CD1c-positive myeloid dendritic cell (primary cell): ENCODE results near the gene ESR2.
A peak's percentile ranks its signal among the peaks of the same experiment; 100 is the strongest.
"Not testable (repeated sequence)": the region's sequence is repeated elsewhere in the genome, so short reads cannot be mapped to it uniquely, and the experiment has no call there.

Experiments used
- DNase-seq: peaks from one replicate; pipeline ENCODE4 v3.0.0-alpha.2; 2016; ENCODE audit errors: extremely low spot score

The ESR2 gene

GRCh38 chr14:64293976-64294671, at the start of gene ESR2:
ESR2 (minus strand) TSS chr14:64294371; CDS start chr14:64282985, 11,386 bp downstream.
- peak; percentile 5 for DNase-seq

GRCh38 chr14:64340560-64341196, 46.5 kb upstream of the ESR2 start:
- no peak for DNase-seq

DNA sequence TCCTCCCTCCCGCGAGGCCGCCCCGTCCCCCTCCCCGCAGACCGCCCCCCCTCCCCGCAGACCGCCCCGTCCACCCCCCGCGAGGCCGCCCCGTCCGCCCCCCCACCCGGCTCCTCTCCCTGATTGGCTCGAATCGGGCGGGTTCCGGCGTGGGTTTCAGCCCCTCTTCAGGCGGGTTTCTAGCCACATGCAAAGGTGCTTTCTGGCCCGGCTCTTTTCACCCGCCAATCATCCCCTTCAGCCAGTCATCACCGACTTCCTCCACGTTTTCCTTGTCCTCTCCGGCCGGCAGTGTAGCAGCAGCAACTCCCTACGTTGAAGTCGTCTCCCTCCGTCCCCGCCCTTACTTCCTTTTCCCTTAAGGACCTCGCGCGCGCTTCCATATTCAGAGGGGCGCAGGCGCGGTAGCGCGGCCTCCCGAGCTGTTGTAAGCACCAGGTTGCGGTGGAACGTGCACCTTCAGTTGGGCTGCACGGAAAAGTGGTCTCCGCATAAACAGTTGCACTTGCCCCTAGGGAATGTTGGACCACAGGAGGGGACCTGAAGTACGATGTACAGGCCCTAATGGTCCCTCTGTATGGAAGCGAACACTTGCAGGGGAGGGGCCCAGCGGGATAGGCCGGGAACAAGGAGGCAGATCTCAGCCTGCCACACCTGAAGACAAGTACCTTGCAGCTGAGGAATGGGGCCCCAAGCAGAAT, 44.6 kb upstream of the ESR2 start:
- DNase-seq: peak; percentile 94

- DNase-seq: peak; percentile 9
These were observed 43.9 kb upstream of the ESR2 start for GRCh38 chr14:64337888-64338615.

DNA sequence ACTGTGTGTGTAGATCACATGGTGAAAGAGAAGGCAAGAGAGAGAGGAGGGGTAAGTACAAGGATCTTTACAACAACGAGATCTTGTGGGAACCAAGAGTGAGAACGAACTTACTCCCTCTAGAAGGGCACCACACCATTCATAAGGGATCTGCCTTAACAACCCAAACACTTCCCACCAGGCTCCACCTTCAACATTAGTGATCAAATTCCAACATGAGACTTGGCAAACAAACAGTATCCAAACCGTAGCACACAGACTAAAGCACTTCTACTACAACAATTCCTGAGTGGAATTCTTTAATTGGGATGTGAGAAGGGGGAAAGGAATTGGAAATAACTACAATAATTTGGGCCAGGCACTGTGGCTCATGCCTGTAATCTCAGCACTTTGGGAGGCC, 35.0 kb upstream of the ESR2 start:
- no peak for DNase-seq

DNA sequence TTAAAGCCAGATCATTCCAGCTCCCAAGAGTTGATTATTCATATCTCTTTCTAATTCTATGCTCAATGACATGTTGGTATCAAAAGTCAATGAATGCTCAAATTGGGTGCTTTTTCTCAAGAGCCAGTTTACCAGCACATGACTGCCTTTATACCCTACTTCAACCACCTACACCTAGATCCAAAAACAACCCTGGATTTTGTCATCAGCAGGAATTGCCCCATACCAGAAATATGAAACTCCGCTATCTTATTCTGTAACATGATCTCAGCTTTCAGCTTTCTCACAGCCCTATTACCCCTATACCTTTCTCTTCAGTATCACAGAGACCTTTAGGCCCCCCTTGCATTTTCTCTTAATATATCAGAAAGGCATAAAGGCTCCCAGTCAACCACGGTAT, 32.3 kb upstream of the ESR2 start:
- DNase-seq: no peak

GRCh38 chr14:64324895-64325294, 30.7 kb upstream of the ESR2 start:
- no peak for DNase-seq

DNA sequence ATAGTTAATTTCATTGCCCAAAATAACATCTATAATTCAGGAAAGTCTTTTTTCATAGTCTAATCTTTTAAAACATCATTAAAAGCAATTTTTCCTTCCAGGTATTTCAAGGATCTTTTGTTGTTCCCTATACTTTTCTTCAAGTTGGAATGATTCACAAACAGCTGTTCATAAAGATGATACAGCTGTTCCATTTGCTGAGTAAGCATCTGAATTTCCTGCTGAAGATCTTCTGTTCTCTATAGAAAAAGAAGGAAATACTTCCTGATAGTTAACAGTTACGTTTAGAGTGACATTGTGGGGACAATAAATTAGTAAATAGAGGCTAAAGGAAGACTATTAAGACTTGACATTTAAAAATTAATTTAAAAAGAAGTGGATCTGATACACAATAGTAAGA, 30.3 kb upstream of the ESR2 start:
- no peak for DNase-seq

GRCh38 chr14:64320362-64320761, 26.2 kb upstream of the ESR2 start:
- DNase-seq: not testable (repeated sequence)

GRCh38 chr14:64318695-64319094, 24.5 kb upstream of the ESR2 start:
- DNase-seq: not testable (repeated sequence)

- DNase-seq: peak; percentile 57
These were observed 9.3 kb upstream of the ESR2 start for GRCh38 chr14:64303471-64303917.

DNA sequence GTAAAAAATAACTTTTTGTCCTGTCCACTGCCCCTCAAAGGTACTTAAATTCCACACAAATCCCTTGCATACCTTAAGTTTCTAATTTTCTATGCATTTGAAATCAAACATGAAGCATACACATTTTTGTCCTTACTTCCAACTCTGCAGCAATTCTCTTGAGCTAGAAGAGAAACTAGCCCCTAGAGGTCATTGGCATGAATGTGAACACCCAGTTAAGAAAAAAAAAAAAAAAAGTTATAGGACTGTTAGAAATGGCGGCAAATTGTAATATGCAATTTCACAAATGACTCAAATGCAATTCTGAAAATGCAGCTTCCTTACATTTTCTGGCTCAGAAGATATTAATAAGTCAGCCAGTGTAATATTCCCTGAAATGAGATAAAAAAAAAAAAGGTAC, 4.6 kb upstream of the ESR2 start:
- DNase-seq: no peak

DNA sequence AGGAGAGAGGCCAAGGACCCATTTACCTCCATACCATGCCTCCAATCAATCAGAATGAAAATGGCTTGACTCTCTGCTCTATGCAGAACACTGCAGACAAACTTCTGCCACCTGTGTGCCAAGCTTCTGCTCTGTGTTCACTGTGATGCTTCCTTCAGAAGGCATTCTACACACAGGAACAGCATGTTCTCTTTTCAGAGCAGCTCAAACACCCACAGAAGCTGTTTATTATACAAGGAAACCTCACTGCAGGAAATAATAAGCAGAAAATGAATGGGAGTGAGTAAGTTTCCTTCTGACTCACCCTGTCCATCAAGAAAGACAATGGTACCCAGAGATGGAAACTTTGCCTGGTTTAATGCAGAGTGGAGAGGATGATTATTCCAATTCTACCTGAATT, 2.4 kb upstream of the ESR2 start:
- no peak for DNase-seq

- peak; percentile 44 for DNase-seq
These were observed 672 bp upstream of the ESR2 start for GRCh38 chr14:64294672-64295413.

GRCh38 chr14:64292197-64292596, 2.0 kb downstream of the ESR2 start:
- DNase-seq: no peak

GRCh38 chr14:64289571-64289970, 4.6 kb downstream of the ESR2 start:
- DNase-seq: no peak

GRCh38 chr14:64281805-64282204, 12.4 kb downstream of the ESR2 start:
- no peak for DNase-seq

DNA sequence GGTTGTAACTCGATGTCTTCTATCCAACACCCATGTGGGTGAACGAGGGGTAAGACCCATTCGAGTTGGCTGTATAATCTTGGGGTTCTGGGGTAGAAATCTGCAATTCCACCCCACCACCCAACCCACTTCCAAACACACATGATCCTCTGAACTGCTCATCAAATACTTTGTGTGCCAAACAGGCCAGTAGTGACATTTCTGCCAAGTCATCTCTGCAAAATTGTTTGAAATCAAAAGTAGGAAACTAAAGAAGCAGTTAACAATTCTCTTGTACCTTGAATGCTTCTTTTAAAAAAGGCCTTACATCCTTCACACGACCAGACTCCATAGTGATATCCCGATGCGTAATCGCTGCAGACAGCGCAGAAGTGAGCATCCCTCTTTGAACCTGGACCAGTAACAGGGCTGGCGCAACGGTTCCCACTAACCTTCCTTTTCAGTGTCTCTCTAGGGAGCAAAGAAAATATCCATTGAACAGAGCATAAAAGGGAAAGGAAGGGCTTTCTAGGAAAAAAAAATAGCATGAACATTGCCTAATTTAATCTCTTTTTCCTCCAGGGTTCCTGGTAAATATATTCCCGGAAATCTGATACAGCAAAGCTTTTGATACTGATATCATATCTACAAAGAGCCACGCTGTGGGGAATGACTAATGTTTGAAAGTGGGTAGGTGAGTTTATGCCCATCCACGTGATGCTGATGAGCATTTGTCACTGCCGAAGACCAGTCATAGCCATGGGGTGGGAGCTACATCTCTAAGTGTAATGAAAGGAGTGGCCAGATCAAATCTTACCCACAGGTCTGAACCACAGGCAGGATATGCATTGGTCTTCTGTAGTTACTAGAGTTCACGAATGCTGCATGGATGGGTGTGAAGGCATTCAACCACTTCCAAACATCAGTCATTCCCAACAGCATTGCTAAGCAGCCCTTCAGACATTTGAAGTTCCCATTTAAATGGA, 14.2 kb downstream of the ESR2 start:
- no peak for DNase-seq

DNA sequence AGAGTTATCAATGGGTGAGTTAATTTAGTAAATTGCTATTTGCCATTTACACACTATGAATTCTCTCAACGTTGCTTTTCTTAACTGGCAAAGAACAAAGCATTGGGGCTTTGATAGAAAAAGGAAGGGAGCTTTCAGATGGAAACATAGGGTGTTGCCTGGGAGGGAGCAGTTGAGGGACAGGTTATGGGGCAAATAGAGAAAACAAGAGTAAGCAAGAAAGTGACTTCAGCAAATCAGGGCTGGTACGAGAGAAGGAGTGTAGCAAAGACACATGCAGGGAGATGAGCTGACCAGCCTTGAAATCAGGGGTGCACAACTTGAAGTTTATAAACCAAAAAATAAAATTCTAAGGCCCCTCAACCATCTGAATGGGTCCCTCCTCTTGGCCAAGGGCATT, 15.7 kb downstream of the ESR2 start:
- DNase-seq: no peak

DNA sequence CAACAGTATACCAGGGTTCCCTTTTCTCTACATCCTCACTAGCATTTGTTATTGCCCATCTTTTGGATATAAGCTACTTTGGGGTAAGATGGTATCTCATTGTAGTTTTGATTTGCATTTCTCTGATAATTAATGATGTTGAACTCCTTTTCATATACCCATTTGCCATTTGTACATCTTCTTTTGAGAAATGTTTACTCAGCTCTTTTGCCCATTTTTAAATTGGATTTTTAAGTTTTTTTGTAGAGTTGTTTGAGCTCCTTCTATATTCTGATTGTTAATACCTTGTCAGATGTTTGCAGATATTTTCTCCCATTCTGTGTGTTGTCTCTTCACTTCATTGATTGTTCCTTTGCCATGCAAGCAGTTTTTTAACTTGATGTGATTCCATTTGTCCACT, 22.2 kb downstream of the ESR2 start:
- no peak for DNase-seq
